ENCODE data around the gene FMNL2.

DNA sequence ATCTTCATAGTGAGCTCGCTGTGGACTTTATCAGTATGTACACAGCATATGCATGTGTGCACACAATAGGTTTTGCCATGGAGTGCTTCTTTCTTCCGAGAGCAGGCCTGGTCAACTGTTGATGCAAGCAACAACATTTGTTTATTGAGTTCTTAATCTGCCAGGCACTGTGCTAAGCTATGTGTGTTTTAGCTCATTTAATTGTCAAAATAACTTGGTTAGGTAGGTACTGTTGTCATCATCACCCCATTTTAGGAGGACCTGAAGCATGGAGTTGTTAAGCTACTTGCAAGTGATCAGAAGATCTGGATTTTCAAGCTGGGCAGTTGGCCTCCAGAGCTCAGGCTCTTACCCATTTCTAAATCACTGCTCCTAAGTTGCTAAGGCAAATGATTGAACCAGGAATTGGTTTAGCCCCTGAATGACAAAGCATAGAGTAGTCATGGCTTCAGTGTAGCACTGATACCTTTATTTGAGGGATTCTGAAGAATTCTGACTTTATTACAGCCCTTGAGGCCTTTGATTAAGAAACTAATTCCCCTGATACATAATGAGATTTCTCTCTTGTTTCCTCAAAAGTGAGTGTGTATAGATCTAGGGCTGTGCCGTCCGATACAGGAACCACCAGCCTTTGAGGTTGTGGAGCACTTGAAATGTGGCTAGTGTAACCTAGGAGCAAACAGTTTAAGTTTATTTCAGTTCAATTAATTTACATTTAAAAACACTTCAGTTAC, 132.9 kb downstream of the FMNL2 start:
- TF ChIP-seq, protein P1, sequence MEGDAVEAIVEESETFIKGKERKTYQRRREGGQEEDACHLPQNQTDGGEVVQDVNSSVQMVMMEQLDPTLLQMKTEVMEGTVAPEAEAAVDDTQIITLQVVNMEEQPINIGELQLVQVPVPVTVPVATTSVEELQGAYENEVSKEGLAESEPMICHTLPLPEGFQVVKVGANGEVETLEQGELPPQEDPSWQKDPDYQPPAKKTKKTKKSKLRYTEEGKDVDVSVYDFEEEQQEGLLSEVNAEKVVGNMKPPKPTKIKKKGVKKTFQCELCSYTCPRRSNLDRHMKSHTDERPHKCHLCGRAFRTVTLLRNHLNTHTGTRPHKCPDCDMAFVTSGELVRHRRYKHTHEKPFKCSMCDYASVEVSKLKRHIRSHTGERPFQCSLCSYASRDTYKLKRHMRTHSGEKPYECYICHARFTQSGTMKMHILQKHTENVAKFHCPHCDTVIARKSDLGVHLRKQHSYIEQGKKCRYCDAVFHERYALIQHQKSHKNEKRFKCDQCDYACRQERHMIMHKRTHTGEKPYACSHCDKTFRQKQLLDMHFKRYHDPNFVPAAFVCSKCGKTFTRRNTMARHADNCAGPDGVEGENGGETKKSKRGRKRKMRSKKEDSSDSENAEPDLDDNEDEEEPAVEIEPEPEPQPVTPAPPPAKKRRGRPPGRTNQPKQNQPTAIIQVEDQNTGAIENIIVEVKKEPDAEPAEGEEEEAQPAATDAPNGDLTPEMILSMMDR (IDR thresholded peaks at IDR 0.05; ENCODE audit: low read length), result no peak
- TF ChIP-seq EZH2 (optimal IDR thresholded peaks at IDR 0.05; ENCODE audit: low read depth, low read length), result no peak
- TF ChIP-seq EZH2phosphoT487 (IDR thresholded peaks at IDR 0.05; ENCODE audit: low read length), result no peak

Data from MM.1S (cell line).